ENCODE data around the gene NCOR2. TPM values are rescaled to one million over a fixed set of nuclear protein-coding genes. Genes with fewer than 3 reads are reported as not detected.

The NCOR2 gene
- total and polyA plus RNA-seq, 2 of the 8 experiments (the other 6 are each of a cell fraction or from before 2014, with no cell fraction given) = 14.8 to 275 TPM

- CTCF ChIA-PET (ENCODE audit: partially characterized antibody) = interaction anchor here (1.6 kb wide), 1 partner anchor 10 kb away, joined by 3 read pairs; no protein-coding TSS in a partner anchor
Measured at GRCh38 chr12:124588751-124589267, 21.4 kb upstream of the NCOR2 start.

More at GRCh38 chr12:124588751-124589267, 21.4 kb upstream of the NCOR2 start:
- Histone ChIP-seq H3K9ac (replicated peaks in 1 of 4; ENCODE audit: extremely low read depth in 1 of 4, low read depth in 3 of 4, low read length in 3 of 4) (no peak overlapping the region), H3K27me3 (replicated peaks in 1 of 4; ENCODE audit: control insufficient read depth in 3 of 4, extremely low read depth in 1 of 4, insufficient read depth in 3 of 4, low read length in 3 of 4) (peaks cover 0 to 2% (median 0%) of the 10 kb centered on the region in 4 experiments; a peak in 1 of 7 replicates), H2BK120ac (replicated peaks; ENCODE audit: low read depth, low read length) (no peak overlapping the region), H3K4ac (replicated peaks; ENCODE audit: insufficient read length, low read depth, low read length) (no peak overlapping the region), H2BK15ac (ENCODE audit: low read length) (no peak overlapping the region), H2BK20ac (ENCODE audit: low read length) (no peak overlapping the region), H3K56ac (replicated peaks; ENCODE audit: insufficient read length, low read depth, low read length) (no peak overlapping the region), H3K14ac (ENCODE audit: insufficient read length) (no peak overlapping the region), H4K5ac (ENCODE audit: insufficient read length, low read depth, low read length) (no peak overlapping the region), H3K4me1 (replicated peaks in 1 of 4; ENCODE audit: control insufficient read depth in 3 of 4, insufficient read depth in 4 of 4, low read length in 3 of 4) (peaks cover 0 to 3% (median 0%) of the 10 kb centered on the region in 4 experiments; a peak in 2 of 7 replicates), H2AFZ (ENCODE audit: low read length) (no peak overlapping the region), H3K4me3 (ENCODE audit: extremely low read depth in 1 of 4, insufficient read depth in 2 of 4, low read depth in 3 of 4, low read length in 4 of 4) (no peak overlapping the region), H4K91ac (replicated peaks; ENCODE audit: insufficient read length, low read length) (no peak overlapping the region), H3K79me2 (ENCODE audit: control insufficient read depth in 1 of 2, insufficient read depth in 2 of 2, low read length in 2 of 2) (no peaks in the 10 kb centered on the region), H3K4me2 (ENCODE audit: insufficient read depth in 1 of 2, low read depth in 2 of 2, low read length in 2 of 2) (no peak overlapping the region), H3K23me2 (ENCODE audit: low read depth, low read length) (no peaks in the 10 kb centered on the region), H3K23ac (ENCODE audit: insufficient read length) (no peak overlapping the region), H2AK5ac (ENCODE audit: low read depth, low read length) (no peak overlapping the region), H4K20me1 (replicated peaks in 1 of 2; ENCODE audit: control insufficient read depth in 1 of 2, insufficient read depth in 2 of 2, low read length in 2 of 2) (no peaks in the 10 kb centered on the region), H2BK12ac (ENCODE audit: low read depth, low read length) (no peak overlapping the region), H3K18ac (ENCODE audit: extremely low read depth, low read length) (no peak overlapping the region), H3K36me3 (ENCODE audit: control insufficient read depth in 2 of 4, insufficient read depth in 4 of 4, low read length in 3 of 4) (no peaks in the 10 kb centered on the region), H3K79me1 (ENCODE audit: low read depth, low read length) (no peaks in the 10 kb centered on the region), H4K8ac (ENCODE audit: extremely low read depth, insufficient read depth, low read length) (no peak overlapping the region), H2BK5ac (ENCODE audit: low read depth, low read length) (no peak overlapping the region), H3K9me3 (ENCODE audit: insufficient read depth in 2 of 2, low read depth in 1 of 2, low read length in 1 of 2) (peaks cover 0 to 6% of the 10 kb centered on the region in 2 experiments; a peak in 2 of 4 replicates), H3K27ac (ENCODE audit: low read depth, low read length) (no peak overlapping the region)
- DNase-seq (ENCODE audit: low read depth in 1 of 2, low spot score in 2 of 2) (no peak), FAIRE-seq (no peak)
- POLR2A ChIA-PET (ENCODE audit: partially characterized antibody) = no interaction called here
- no peak for TF ChIP-seq CREB1 (IDR thresholded peaks at IDR 0.05)
- 81% methylated on average over 9 of the region's 9 CpGs; no CpG with 5 or more reads in 1 of the 2 experiments for WGBS, 2 experiments (ENCODE audit: extremely low coverage in 1 of 2, insufficient coverage in 1 of 2, insufficient read length in 1 of 2, insufficient replicate concordance in 2 of 2, low coverage in 1 of 2, low lambda C conversion rate in 2 of 2, missing lambda C conversion rate in 1 of 2)

All from H1 (cell line).